ENCODE measurements around the gene C3orf52.

C3orf52 gene

DNA sequence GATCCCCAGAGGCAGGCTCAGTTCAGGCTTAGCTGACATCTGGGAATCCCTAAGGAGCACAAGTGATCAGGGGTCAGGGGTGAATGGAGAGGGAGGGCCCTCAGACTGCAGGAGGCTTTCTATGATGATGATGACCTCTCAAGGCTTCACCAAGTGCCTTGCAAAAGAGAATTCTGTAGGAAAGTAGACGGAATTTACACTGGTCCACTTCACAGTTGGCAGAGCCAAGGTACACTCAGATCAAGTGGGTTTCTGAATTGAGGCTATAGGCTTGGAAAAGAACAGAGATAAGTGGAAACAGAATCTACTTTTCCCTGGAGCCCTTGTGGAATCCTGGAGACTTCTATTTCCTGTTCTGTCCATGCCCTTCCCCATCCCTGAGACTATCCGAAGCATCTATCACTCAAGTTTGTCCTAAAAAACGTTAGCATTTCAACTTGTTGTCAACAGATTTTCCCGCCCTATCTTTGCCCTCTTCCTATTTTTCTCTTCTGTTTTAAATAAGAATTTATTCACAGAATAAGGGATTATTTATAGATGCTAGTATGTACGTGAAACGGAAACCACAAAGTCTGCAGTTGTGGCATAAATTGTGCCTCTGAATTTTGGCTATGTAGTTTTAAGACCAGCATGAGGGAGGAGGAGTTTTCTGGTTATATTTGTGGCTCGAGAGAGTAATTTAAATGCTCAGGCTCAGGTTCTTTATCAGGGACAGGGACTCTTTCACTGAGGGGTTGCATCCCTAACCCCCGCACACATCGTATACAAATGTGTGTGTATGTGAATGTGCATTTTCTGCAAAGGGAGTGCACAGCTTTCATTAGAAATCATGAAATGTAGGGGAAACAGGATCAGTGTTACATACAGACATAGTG, 34.0 kb downstream of the C3orf52 start:
- DNase-seq, result no peak

DNA sequence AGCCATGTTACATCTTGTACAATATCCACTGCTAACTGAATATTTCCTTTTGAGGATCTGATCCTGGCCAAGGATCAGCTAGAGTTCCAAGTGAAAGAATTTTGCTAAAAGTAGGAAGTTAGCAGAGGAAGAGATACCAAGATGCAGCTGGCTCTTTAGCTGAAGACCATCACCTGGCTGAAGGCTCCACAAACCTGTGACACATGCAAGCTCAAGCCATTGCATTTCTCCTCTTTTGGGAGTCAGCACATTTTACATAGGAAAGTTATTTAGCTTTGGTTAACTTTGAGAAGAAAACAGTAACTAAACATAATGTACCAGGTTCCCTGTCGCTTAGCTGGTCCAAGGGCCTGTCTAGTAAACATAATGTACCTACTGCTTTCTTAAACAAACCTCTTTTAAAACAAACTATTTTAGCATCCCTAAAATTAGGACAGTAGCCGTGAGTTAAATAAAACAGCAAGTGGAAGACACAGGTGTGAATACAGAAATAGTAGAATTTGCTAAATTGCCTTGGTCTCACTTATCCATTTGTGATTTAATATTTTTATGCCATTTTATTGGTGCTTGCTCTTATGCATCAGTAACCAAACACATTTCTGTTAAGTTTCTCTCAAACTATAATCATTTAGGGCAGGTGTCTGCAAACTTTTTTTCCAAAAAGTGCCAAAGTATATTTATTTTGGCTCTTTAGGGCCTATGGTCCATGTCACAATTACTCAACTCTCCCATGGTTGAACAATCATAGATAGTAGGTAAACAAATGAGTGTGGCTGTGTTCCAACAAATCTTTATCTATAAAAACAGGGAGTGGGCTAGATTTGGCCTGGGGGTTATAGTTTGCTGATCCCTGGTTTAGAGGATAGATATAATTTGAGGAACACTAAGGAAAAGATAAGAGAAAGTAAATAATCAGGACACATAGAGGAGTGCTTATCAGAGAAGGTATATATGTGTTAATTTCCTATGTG, 35.7 kb downstream of the C3orf52 start:
- no peak for DNase-seq

DNA sequence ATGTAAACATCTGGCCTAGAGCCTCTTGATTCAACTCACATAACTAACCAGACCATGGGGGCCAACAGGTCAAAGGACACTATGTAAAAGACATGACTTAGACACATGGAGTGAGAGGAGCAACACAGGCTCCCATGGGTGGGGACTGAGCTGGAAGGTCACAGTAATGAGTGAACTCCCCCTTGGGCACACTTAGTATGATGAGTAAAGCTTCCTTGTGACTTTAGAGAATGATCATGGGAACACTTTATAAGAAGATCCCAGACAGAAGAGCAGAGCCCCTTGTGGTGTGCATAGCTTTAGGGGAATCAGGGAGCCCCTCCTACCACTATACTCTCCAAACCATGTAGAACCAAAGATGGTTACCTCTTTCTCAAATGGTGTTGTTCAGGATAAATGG, 36.7 kb downstream of the C3orf52 start:
- DNase-seq, result no peak

DNA sequence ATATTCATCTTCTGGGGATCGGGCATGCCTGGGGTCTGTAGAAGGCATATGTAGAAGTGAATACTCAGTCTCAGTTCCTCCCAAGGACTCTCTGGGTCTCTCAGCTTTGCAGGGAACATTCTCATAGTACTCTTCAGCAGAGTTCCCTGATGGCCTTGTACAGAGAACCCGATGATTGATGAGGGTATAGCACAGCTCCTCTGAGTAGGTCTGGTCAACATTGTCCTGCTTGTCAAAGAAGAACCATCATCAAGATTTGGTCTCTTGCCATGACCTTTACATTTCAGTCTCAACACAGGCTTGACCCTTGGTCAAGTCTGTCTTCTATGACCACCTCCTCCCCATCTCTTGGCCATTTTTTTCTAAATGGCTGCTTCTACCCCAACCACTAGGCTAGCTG, 37.4 kb downstream of the C3orf52 start:
- no peak for DNase-seq

DNA sequence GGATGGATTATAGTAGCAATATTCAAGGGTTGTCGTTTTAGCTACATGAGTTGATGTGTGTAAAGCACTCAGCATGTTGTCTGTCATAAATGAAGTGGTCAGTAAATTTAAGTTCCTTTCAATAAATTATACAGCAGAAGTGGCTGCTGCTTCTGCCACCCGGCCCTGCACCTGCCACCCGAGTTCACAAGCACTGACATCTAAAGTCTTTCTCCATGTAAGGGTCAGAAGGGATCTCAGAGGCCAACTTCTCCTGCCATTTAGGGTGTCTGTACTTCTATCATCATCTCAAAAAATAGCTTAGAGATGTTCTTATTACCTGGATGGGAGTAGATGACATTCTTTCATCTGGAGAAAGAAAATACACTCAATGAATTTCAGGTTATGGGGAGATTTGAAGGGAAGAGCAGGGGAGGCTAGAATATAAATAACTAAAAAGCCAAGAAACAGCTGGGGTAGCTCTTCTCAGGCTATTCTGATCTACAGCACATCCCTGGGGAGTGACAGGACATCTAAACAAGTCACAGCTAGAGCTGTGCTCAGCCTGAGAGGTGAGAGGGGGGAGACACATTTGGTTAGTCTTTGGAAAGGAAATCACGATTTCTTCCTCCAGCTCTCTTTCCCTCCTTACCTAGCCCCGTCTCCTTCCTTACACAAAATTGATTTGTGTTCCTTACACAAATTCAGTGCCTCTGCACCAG, 38.9 kb downstream of the C3orf52 start:
- DNase-seq, result no peak

DNA sequence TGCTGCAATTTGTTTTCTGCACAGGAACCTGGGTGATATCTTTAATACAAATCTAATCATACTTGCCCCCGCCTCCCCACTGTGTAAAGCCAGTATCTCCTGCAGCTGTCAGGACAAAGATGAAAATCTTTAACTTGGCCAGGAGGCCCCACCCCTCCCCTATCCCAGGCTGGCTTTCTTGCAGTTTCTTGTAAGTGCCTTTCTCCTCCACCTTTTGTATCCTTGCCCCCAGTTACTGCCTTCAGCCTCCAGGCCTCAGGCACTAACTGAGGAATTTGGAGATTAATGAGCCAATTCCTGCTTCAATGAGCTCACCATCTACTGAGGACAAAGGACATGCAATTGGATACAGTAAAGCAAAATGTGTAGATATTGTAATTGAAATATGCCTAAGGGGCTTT, 40.3 kb downstream of the C3orf52 start:
- DNase-seq, result no peak

DNA sequence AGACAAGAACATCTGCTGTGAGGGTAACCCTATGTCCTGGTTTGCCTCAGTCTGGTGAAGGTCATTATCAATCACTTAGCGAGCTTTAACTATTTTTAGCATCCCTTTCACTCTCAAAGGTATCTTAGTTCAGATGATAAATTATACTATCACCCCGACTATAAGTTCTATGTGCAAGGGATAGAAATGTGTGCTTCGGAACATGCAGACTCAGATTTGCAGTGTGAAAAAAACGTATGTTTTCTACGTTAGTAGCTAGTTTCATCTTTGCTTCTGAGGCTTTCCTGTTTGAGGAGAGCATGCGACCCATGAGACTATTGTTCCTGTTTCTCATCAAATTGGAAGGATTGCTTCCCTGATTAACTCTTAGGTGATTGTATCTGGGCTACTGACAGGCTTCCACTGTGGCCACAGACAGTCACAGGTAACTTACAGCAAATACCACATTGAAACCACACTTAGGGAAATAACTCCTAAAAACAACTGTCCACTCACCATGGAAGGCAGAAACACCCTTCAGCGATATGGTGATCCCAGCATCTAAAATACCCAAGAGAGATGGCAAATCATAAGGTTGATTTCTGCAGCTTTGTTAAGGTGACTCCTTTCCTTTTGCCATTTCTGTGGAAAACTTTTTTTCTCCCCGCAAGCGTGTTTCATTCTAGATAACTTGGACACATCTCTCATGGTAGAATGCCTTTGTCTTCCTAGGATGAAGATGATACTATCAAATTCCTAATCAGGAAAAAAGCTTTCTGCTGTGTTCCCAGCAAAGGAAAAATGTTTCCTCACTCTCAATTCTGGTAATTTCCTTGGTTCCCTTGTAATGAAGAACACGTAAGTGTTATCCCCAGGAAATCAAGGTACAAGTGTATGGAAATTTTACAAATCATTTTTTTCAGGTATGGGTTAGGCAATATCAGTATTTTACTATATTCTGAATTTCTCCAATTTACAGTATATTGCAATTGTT, 41.6 kb downstream of the C3orf52 start:
- DNase-seq, result no peak

DNA sequence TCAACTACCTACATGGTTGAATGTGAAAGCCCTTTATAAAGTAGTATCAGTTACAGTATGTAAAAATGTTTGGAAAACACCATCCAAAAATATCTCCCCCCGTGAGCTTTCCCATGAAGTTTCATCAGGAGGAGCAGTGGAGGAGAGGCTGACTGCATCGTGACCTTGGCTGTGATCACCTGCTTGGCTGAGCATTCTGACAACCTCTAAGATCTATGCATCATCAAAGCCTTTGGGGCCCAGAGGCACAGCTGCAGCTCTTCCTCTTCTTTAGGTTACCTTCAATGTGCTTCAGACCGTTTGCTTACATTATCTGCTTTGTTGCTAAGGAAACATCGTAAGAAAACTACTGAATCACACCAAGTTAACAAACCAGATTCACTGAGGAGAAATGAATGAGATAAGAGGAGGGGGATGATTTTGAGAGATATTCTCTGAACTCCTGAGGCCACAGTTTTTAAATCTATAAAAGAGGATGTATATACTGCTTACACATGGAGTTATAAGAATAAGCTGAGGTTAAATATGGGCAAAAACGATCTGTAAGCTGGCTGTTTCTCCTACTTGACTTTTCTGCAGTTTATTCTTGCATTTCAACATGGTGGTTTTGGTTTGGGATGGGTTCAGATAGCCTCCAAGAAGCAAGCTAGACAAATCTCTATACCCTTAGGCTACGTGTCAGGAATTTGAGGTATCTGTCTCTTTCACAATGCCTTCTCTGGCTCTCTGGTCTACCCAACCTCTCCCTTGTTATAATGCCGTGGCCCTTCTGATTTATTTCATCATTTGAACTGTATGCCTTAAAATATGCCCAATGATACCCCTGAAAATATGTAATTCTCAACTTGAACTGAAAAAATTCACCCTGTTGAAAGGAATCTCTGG, 42.9 kb downstream of the C3orf52 start:
- peak; percentile 54 for DNase-seq

DNA sequence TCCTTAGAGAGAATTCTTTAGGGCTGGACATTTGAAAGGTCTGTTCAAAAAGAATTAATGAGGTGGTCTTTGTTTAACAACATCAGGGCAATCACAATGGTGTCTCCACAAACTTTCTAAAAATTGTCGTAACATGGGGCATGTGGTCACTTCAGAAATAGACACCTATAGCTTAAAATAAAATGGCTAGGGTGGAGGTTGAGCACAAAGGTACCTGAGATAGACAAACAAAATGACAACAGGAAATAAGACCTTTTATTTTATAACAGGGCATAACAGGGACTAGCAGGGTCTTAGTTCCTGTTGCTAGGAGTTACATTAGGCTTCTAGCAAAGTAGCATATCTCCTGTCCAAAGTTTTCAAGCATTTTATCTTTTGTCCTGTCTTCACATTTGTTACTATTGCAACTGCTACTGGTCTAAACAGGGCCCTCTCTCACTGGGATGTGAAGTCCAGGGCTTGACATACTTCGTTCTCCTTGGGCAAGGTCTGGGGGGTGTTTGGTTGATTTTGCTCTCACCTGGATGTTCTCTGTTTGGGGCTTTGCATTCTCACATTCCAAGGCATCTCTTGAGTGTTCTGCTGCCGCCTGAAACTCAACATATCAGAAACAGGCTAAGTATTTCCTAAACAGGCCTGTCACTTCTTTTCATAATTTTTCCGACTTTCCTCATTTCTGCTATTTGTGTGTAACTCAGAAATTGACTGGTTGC, 43.9 kb downstream of the C3orf52 start:
- no peak for DNase-seq

DNA sequence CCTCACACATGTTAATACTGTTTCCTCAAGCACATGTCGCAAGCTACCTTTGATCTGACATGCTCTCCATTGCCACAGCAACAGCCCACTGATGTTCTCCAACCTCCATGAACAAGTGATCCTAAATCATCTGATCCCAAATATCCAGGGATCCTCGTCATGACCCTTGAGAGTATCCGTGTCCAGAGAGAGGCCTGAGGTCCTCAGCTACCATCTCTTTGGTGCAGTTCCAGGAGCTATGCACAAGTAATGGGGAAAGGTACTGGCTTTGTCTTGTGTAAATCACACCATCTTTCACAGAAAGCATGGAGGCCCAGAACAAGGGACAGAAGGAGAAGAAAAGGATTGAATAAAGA, 44.4 kb downstream of the C3orf52 start:
- no peak for DNase-seq

DNA sequence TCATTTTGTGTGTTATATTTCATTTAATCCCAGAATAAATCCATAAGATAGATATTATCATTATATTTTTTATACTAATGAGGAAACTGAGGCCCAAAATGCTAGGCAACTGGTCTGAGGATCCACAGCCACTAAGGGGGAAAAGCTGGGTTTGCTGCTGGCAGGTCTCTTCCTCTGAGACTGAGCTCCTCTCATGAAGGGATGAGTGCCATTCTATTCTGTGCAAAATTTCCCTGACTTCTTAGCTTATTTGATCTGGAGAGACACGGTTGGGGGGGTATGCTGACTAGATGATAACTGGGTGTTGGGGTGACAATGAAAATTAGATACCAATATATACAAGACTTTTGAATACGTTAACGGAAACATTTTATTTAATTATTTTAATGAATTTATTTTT, 44.9 kb downstream of the C3orf52 start:
- DNase-seq, result no peak

DNA sequence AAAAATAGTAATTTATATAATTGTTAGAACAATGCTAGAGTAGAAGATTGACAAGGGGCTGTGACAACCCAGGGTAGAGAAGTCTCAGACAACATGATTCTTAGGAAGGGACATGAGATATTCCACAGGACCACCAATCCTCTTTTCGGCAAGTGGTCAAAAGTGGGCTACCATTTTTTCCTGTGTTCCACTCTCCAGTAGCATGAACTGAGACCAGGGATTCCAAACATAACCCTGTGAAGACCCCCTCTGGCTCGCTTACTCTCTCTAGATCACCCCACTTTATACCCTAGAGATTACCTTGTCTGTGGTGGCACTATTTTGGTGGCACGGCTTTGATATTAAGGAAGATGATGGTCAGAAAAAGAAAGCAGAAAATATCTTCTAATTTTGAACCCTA, 45.9 kb downstream of the C3orf52 start:
- no peak for DNase-seq

DNA sequence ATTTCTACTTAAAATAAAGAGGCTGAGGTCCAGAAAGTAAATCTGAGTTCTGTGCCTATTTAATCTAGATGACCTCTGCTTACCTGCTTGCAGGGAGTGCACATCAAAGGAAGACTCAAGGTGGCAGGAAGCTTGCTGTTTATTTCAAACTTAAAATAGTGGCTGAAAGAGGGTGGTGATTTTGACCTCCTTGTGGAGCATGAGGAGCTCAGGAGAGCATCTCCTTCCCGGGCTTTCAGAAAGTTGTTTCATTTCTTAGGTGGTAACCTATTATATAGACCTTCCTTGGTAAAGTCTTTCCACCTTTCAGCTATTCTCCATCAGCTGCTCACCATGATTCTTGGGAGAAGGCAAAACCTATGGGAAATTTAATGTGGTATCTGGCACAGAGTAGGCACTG, 46.4 kb downstream of the C3orf52 start:
- DNase-seq, result no peak

DNA sequence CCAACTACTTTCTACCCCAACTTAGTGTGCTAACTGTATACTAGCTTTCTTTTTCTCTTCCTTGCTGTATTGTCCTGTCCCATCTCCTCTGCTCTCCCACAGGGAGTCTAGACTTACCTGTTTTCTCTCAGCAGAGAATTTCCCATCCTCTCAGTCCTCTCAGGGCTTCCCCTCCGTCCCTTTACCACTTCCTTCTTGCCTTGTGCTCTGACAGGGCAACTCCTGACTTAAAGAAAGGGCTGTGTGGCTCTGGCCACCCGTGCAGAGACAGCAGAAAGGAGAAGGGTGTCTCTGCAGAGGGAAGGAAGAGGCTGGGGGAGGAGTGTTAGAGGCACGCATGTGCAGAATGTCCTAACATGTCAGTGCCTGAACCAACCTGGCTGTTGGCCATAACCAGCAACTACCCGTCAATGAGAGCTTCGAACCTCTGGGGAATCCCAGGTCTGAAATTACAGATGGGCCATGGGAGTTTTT, 46.8 kb downstream of the C3orf52 start, which contains the start of gene GCSAM:
Gene GCSAM, minus strand, starts transcription at position 274 of the 474 bp plus-strand sequence. Its CDS starts 128 bp downstream, at position 146.
- DNase-seq, result peak; percentile 74

DNA sequence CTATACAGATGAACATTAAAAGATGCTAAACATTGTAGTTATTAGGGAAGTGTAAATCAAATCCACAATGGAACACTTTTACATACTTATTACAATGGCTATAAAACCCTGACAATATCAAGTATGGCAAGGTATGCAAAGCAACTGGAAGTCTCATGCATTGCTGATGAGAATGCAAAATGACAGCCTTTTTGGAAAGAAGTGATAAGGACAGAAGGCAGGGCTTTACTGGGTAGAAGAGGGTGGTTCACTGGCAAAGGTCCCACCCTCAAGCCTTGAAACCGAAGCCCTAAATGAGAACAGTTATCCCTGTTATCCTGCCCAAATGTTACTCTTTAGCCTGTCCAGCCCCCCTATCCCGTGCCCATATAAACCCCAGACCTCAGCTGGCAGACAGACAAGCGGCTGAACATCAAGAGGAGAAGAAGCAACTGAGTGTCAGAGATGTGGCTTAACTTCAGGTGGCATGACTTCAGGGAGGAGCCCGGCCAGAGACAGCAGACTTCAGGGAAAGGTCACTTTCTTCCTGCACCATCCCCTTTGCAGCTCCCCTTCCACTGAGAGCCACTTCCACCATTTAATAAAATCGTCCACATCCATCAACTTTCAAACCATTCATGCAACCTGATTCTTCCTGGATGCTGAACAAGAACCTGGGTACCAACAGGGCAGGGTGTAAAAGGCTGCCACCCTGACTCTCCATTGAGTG, 47.6 kb downstream of the C3orf52 start:
- no peak for DNase-seq

DNA sequence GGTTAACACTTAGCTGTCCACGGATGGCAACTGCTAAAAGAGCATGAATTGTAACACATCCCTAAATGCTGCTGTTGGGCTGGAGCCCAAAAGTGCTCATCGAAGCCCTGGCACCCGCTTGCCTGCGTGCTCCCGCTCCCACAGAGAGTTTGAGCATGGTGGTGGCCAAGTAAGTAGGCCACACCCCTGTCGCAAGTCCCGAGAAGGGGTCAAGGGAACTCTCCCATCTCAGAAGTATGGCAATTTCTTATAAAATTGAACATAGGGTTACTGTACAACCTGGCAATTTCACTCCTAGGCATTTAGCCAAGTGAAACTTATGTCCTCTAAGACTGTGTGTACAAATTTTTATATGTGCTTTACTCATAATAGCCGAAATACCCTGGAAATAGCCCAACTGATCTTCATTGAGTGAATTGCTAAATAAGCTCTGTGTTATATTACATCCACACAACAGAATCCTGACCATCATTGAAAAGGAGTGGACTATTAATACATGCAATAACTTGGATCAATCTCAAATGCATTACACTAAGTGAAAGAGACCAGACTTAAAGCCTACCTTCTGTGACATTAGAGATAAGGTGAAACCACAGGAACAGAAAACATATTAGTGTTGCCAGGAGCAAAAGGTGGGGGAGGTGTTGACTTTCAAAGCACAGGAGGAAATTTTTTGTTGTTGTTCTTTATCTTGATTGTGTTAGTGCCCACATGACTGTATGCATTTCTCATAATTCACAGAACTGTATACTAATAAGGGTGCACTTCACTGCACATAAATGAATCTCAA, 48.3 kb downstream of the C3orf52 start:
- DNase-seq, result no peak

DNA sequence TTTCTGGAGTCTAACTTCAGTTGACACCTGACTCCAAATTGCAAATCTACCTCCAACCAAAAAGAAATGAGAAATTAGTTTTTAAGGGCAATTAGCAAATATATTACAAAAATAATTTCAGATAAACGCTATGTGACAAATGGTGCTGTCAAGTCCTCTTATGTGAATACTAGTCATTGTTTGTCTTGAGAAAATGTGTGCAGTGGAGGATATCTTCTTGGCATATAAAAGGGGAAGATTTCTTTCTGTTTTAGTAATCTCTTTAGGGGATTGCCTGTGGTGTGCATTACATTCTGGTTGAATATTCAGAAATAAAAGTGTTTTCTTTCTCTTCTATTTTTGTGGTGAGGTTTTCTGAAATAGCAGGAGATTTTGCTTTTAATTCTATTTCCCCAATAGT, 49.9 kb downstream of the C3orf52 start:
- DNase-seq, result no peak

DNA sequence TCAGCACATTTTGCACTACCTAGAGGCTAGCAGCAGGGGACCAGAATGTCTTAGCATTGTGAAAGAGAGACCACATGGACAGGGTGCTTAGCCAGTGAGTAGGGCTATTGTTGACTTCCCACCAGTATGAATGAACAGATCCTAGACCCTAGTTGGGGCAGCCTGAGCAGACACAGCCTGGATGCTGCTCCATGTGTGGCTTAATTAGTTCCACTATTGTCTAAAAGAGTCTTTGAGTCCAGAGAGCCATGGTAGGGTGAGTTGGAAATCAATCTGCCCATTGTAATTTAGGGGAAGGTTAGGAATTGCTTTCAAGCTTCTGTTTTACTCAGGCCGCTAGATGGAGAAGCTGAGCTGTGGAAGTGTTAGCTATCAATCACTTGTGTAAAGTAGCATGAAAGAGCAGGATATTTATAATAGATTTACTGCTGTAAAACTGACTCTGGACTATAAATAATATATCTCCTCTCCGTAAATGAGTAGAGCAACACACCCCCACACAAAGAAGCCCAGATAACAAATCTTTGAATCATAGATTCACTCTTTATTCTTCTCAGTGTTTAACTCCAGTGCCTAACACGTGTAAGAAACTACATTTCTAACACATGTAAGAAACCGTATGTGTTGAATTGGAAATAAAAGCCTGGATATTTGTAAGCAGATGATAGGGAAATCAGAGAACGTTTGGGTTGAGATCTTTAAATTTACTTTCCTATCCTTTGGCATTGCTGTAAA, 50.9 kb downstream of the C3orf52 start:
- DNase-seq, result peak; percentile 47

Measured in activated CD4-positive, alpha-beta T cell treated with anti-CD3 and anti-CD28 coated beads for 48 hours (primary cell).